Cardiac fibroblast (primary cell): ENCODE data around the gene HOXB6.

Source experiments
- DNase-seq, 2 donors: peaks; one replicate each; pipeline versions ENCODE4 v3.0.0 to v3.0.0-alpha.2; 2010; ENCODE audit warnings: low read depth in 2 of 2
- H3K4me3 ChIP-seq, 2 donors: replicated peaks in 1 of 2; 1 replicate in 1 of 2; 2 replicates in 1 of 2; pipeline ENCODE4 v1.5.1; 2011; ENCODE audit warnings: low read depth in 2 of 2, low read length in 2 of 2, mild to moderate bottlenecking in 2 of 2, moderate library complexity in 1 of 2
- CTCF ChIP-seq: IDR thresholded peaks from one replicate; pipeline ENCODE4 v1.5.1; 2011; ENCODE audit warnings: low read depth, mild to moderate bottlenecking, low read length, inconsistent platforms

HOXB6 gene

GRCh38 chr17:48600244-48601098 lies 4.3 kb downstream of the HOXB6 start:
- TF ChIP-seq CTCF, result no peak
- H3K4me3 ChIP-seq, result no peak overlapping the region
- no peak for DNase-seq

GRCh38 chr17:48599354-48599753 lies 5.4 kb downstream of the HOXB6 start:
- DNase-seq, result no peak
- no peak overlapping the region for H3K4me3 ChIP-seq
- TF ChIP-seq CTCF, result no peak

- no peak overlapping the region for H3K4me3 ChIP-seq
- TF ChIP-seq CTCF, result no peak
- DNase-seq, result no peak
These were observed 6.0 kb downstream of the HOXB6 start for GRCh38 chr17:48598736-48599135.

- DNase-seq, result no peak
- TF ChIP-seq CTCF, result no peak
- H3K4me3 ChIP-seq, result peak overlapping the region; percentile 17 to 41
These were observed 6.8 kb downstream of the HOXB6 start for GRCh38 chr17:48597778-48598631.

GRCh38 chr17:48597528-48597777 lies 7.3 kb downstream of the HOXB6 start:
- no peak for TF ChIP-seq CTCF
- H3K4me3 ChIP-seq, result peak overlapping the region in 1 of 2 donors; percentile 41
- no peak for DNase-seq

- no peak overlapping the region for H3K4me3 ChIP-seq
- no peak for DNase-seq
These were observed 7.9 kb downstream of the HOXB6 start for GRCh38 chr17:48596735-48597527.

More at GRCh38 chr17:48596735-48597527, 7.9 kb downstream of the HOXB6 start:
- TF ChIP-seq CTCF, result no peak
